IPS DF 19.7 (cell line): ENCODE measurements around the gene RPS21.

Source experiments
- DNase-seq: peaks from one replicate; pipeline ENCODE4 v3.0.0-alpha.2; 2013; ENCODE audit warnings: low read depth, low spot score

Gene RPS21

GRCh38 chr20:62354031-62354808 is 32.7 kb upstream of the RPS21 start:
- no peak for DNase-seq

GRCh38 chr20:62354811-62355341 is 32.0 kb upstream of the RPS21 start:
- no peak for DNase-seq

DNA sequence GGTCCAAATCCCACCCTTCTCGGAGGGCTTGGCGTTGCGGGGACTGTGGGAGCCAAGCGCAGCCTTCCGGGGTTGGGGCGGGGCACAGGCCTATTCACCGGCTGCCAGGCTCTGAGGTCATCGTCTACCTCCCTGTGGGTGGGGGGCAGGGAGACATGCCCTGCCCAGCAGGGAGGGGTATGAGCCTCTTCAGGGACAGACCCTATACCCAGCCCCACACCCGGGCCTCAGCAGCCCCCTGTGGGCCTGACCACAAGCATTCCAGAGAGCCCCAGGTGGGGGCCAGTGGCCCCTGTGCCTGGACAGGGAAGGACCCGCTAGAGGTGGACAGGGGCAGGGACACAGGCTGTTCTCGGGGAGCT is 31.4 kb upstream of the RPS21 start:
- DNase-seq = no peak

- no peak for DNase-seq
Observed at GRCh38 chr20:62355878-62356588, 30.9 kb upstream of the RPS21 start.

DNA sequence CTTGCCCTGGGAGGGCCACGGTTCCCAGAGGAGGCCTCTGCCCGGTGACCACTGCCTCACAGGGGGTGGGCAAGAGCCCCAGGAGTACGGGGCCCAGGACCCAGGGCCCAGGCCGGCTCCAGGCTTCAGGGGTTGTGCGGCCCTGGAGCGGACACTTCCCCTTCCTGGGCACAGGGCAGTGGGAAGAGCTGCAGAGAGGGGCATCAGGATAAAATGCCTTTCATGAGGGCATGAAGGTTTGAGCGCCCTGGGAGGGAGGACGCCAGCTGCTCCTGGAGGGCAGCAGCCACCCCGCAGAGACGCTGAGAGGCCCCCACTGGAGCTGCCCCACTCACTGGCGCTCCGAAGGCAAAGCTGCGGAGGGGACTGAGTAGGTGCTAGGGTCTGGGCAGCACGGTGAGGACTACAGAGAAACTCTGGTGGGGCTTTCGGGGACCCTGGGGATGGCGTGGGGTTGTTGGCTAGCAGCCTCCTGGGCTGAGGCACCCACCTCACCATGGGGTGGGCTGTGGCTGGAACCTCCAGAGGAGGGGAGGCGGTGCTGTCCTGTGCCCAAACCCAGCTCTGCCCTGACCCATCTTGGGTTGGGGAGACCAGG is 30.2 kb upstream of the RPS21 start:
- DNase-seq = no peak

DNA sequence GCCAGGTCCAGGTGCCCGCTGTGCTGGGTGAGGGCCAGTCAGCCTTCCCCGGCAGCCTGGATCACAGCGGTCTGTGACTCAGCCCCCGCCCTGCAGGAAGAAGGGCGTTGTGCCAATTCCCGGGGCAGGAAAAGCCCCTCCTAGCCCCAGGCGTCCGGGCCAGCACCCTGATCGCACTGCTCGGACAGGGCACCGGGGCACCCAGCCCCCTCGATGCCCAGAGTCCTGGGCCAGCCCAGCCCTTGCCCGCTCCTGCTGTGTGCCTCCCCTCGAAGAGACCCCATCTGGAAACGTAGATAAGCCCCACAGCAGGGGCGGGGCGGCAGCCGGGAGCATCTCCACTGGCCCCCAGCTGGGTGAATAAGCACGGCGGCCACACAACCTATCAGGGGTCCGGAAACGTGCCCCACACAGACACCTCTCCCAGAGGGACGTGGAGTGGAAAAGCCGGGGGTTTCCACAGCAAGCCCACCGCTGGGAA is 29.7 kb upstream of the RPS21 start:
- DNase-seq = no peak

DNA sequence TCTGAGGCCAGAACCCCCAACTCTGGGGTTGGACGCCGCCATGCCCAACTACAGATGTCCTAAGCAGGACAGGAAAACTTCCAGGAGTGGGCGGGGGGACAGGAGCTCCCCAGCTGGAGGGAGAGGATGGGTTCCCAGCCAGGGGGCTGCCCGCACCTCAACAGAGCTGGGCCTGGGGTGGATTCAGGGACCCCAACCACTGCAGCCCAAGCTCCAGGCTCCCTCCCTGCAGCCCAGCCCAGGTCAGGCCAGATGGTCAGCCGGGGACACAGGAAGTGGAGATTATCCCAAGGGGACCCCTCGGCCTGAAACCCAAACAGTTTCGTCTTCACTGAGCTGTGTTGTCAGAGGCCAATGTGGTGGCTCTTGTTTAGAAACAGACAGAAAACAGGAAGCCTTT is 29.2 kb upstream of the RPS21 start:
- DNase-seq = no peak

DNA sequence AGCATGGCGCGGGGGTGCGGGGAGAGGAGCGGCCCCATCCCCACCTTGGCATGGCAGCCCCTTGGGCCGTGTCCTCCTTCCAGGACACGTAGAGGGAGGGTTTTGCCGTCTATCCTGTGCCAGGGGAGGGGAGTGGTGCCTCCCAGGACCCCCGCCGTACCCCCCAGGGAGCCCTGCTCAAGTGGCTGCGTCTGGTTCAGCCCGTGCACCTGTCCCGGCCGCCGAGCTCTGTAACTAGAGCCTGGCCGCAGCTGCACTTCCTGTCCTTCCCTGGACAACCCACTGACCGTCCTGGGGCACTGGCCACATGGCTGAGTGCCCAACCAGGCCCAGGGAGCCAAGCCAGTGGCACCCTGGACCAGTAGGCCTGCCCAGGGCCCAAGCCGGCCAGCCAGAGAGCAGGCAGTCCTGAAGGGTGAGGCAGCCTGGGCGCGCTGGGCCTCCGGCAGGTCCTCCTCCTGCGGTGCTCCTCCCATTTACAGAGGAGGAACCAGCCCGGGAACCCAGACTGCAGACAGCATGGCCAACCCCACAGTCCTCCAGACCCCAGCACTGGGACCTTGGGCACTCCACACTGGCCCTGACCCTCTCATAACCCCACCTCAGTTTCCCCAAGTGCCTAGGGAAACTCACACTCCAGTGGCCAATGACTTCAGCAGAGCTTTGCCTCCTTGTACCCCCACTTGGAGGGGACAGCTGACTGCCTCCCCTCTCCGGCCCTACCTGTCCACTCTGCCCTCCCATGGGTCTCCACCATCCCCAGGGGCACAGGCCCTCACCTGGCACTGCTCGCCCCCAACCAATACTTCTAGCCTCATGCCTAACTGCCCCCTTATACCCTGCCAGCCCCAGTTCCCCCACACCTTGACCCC is 28.5 kb upstream of the RPS21 start:
- no peak for DNase-seq

GRCh38 chr20:62359043-62359490 is 27.8 kb upstream of the RPS21 start:
- DNase-seq = no peak

- no peak for DNase-seq
Observed at GRCh38 chr20:62359491-62360121, 27.3 kb upstream of the RPS21 start.

- no peak for DNase-seq
Observed at GRCh38 chr20:62360854-62361798, 25.8 kb upstream of the RPS21 start.

- no peak for DNase-seq
Observed at GRCh38 chr20:62361799-62362589, 24.9 kb upstream of the RPS21 start.

DNA sequence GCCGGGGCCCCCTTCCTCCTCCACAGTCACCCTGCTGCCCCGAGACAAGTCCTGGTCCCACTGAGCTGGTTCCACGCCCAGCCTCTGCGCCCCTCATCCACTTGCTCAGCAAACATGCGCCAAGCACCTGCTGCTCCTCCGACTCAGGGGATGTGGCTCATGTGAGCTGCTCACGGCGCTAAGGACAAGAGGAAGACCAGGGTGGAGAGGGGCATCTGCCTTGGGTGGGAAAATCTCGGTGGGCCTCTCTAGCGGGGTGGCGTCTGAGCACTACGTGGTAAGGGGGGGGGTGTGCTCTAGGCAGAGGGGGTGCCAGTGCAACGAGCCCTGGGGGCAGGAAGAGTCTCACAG is 24.3 kb upstream of the RPS21 start:
- DNase-seq = no peak

DNA sequence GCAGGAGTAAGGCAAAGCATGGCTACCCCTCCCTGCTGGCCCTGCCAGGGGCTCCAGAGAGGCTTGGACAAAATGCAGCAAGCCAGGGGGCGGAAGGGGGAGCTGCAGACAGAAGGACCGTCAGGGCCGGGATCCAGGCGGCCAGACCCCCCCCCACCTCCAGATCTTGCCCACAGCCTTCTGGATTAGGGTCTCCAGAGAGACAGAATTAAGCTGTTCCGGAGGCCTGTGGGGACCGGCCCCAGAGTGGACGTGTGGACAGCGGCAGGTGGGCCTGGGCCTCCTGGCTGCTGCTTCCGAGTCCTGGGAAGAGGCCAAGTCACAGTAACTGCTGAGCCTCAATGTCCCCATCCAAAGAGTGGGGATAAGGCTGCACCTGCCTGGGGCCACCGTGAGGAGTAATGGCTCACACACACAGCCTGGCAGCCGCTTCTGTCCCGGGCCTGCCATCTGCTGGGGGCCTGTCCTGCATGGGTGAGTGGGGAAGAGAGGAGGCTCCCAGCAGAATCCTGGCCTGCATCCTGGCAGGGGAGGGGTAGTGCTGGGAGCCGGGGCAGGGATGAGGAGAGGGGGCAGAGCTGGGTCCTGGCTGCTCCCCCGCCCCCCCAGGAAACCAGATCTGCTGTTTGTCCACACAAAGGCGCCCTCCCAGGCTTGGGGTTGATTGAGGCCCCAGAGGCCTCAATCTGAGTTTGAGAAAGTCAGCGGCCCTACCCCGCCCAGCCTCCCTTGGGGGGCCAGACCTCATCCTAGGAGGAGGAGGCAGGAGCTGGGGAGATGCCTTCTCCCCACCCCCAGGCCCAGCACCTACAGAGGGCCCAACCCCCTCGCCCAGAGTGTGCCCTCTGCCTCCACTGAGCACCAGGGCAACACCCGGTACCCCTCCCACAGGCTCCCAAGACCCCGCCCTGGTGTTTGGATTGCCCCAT is 23.6 kb upstream of the RPS21 start:
- no peak for DNase-seq

DNA sequence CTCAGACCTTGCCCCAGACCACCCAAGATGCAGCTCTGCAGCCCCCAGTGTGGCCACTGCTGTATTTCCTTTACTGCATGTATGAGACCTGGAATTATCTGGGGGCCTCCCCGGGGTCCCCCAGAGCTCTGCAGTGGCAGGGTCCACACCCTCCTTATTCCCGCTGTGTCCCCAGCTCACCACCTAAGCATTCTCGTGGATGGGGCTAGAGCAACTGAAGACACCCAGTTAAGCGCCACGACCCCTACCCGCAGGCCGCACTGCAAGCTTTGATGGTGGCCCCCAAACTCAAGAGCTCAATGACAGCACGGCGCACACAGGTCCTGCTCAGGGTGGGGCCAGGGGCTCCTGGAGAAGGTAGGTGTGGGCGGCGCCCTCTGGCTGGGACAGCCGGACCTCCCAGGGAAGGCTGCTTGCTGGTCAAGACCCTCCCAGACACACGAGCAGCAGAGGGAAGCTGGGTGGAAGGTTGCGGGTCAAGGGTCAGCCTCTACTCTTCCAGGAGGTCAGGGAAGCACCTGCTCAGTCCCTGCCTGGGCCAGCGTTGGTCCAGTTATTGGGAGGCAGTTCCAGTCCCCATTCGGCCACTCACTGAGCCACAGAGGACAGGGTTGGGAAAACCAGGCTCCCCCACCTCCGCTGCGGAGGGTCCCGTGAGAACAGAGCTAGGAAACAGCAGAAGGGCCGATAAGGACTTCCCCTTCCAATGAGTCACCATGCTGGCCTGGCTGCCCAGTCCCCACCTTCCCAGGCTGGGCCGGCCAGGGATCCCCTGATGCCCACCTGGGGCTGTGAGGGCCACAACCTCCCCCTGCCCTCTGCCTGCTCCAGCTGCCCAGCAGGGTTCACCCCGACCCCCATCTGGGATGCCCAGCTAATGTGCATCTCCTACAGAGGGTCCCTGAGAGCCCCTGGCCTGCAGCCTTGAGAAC is 22.7 kb upstream of the RPS21 start:
- DNase-seq = no peak

- no peak for DNase-seq
Observed at GRCh38 chr20:62364911-62365736, 21.8 kb upstream of the RPS21 start.
